Endothelial cell of umbilical vein (primary cell): ENCODE measurements around the gene CLEC16A.

Experiments
- CTCF ChIP-seq, 2 donors: IDR thresholded peaks; 1 replicate in 1 of 2; 2 replicates in 1 of 2; pipeline ENCODE4 v1.5.1; 2011; ENCODE audit warnings: low read length in 2 of 2, mild to moderate bottlenecking in 2 of 2, moderate library complexity in 2 of 2, control low read depth in 1 of 2, inconsistent platforms in 1 of 2, low read depth in 1 of 2; ENCODE audit not compliant: insufficient read depth in 1 of 2; ENCODE audit errors: extremely low read depth in 1 of 2
- POLR2A ChIP-seq: IDR thresholded peaks from 2 replicates; pipeline ENCODE4 v1.6.1; 2012; ENCODE audit warnings: low read depth, mild to moderate bottlenecking, control low read depth, low read length

DNA sequence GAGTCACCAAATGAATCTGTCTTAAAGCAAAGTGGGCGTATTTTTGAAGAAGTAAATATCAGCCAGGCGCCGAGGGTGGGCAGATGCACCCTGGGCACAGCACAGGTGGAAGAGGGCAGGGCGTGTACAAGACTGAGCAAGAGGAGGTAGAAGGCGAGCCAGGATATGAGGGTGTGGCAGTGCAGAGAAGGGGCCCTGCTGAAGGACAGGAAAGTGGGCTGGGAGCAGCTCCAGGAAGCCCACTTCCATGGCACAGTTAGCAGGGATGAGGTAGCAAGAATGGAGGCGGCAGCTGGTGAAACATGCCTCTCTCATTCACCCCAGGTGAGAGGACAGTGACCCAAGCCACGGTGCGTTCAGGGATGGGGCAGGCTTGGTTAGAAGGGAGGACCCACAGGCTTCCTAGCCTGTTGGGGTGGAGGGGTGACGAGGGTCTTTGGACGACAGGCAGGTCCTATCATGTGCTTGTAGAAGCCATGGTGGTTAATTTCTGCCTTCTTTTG lies 149.3 kb downstream of the CLEC16A start:
- TF ChIP-seq POLR2A: no peak
- no peak for TF ChIP-seq CTCF (IDR thresholded peaks at IDR 0.05; ENCODE audit: extremely low read depth in 1 of 2, insufficient read depth in 1 of 2, low read depth in 1 of 2, low read length in 2 of 2)
